COLO668 (cell line): ENCODE results near the gene KDM4B.

Source experiments
- DNase-seq: peaks from one replicate; lab custom pipeline; 2025; ENCODE audit not compliant: unreplicated experiment; lab: John Stamatoyannopoulos, UW

Gene KDM4B

GRCh38 chr19:5032101-5032967 is 63.4 kb downstream of the KDM4B start:
- no peak for DNase-seq

- no peak for DNase-seq
Observed at GRCh38 chr19:5035105-5035761, 66.3 kb downstream of the KDM4B start.

- no peak for DNase-seq
Observed at GRCh38 chr19:5035793-5036697, 67.1 kb downstream of the KDM4B start.

- DNase-seq = peak; percentile 78
Observed at GRCh38 chr19:5036698-5037563, 68.0 kb downstream of the KDM4B start.

GRCh38 chr19:5037936-5038335 is 69.0 kb downstream of the KDM4B start:
- DNase-seq = peak; percentile 69

- peak; percentile 21 for DNase-seq
Observed at GRCh38 chr19:5038631-5039271, 69.8 kb downstream of the KDM4B start.

- no peak for DNase-seq
Observed at GRCh38 chr19:5039642-5040543, 71.0 kb downstream of the KDM4B start.

- no peak for DNase-seq
Observed at GRCh38 chr19:5040544-5041167, 71.7 kb downstream of the KDM4B start.

- no peak for DNase-seq
Observed at GRCh38 chr19:5041168-5041912, 72.4 kb downstream of the KDM4B start.

- DNase-seq = no peak
Observed at GRCh38 chr19:5041913-5042187, 72.9 kb downstream of the KDM4B start.

GRCh38 chr19:5042556-5042955 is 73.6 kb downstream of the KDM4B start:
- DNase-seq = no peak

GRCh38 chr19:5045029-5045428 is 76.1 kb downstream of the KDM4B start:
- no peak for DNase-seq

GRCh38 chr19:5045956-5046338 is 77.0 kb downstream of the KDM4B start:
- peak; percentile 73 for DNase-seq

- peak; percentile 94 for DNase-seq
Observed at GRCh38 chr19:5046339-5047039, 77.6 kb downstream of the KDM4B start.

GRCh38 chr19:5047251-5047935 is 78.5 kb downstream of the KDM4B start:
- no peak for DNase-seq

- peak; percentile 64 for DNase-seq
Observed at GRCh38 chr19:5048091-5048726, 79.3 kb downstream of the KDM4B start.
